Right ventricle myocardium inferior (tissue), 1 donor: ENCODE data around the gene KRT13. TPM values are rescaled to one million over a fixed set of nuclear protein-coding genes. Genes with fewer than 3 reads are reported as not detected.

Source experiments
- ATAC-seq: fragments of 200-7000 bp; cut with Tn5 transposase; one replicate; pipeline ENCODE4 v1.9.1; 2020; ENCODE audit warnings: mild to moderate bottlenecking, moderate library complexity
- DNase-seq: peaks from one replicate; pipeline ENCODE4 v3.0.0; 2021; ENCODE audit errors: missing footprints
- intact Hi-C: fragments of 100-400 bp; cut with DNase I; formaldehyde crosslinking; loops from one replicate; pipeline ENCODE4 v1.11.0; 2022
- total RNA-seq: library from RNA; stranded (reverse); fragmentation: NEBNext Ultra II Directional; extraction: Animal tissue kit (Norgen Biotek cat#: 25700); gene quantifications from one replicate; pipeline ENCODE4 v1.2.1, GENCODE V29; 2021
- donor health status: DM: no; HTN: yes; CAD: no; lungs with severe emphysema.

The KRT13 gene
- total RNA-seq, 1 donor from 2014 or later, result not detected

- peak; percentile 47 for ATAC-seq
- intact Hi-C loops, result loop anchor here (10.0 kb wide), 1 partner anchor 80 kb away; no protein-coding TSS in a partner anchor
- DNase-seq, result no peak
Measured at GRCh38 chr17:41484920-41485904, 20.2 kb downstream of the KRT13 start.

- intact Hi-C loops, result loop anchor here (10.0 kb wide), 1 partner anchor 79 kb away; no protein-coding TSS in a partner anchor
- DNase-seq (no peak), ATAC-seq (no peak)
Measured at GRCh38 chr17:41483991-41484826, 21.2 kb downstream of the KRT13 start.

- ATAC-seq, result no peak
- intact Hi-C loops, result loop anchor here (10.0 kb wide), 1 partner anchor 79 kb away; no protein-coding TSS in a partner anchor
- no peak for DNase-seq
Measured at GRCh38 chr17:41483531-41483930, 21.9 kb downstream of the KRT13 start.

- ATAC-seq, result no peak
- intact Hi-C loops, result loop anchor here (10.0 kb wide), 1 partner anchor 76 kb away; no protein-coding TSS in a partner anchor
- DNase-seq, result no peak
Measured at GRCh38 chr17:41481036-41481435, 24.4 kb downstream of the KRT13 start, which contains the start of gene KRT35. Gene KRT35 (minus strand): TSS chr17:41481151. CDS start chr17:41481097, 54 bp downstream.

GRCh38 chr17:41480581-41480980, 24.8 kb downstream of the KRT13 start:
- intact Hi-C loops, result loop anchor here (10.0 kb wide), 1 partner anchor 76 kb away; no protein-coding TSS in a partner anchor
- no peak for DNase-seq
- no peak for ATAC-seq

GRCh38 chr17:41480136-41480535, 25.3 kb downstream of the KRT13 start:
- ATAC-seq, result no peak
- no peak for DNase-seq
- intact Hi-C loops, result loop anchor here (10.0 kb wide), 1 partner anchor 75 kb away; no protein-coding TSS in a partner anchor

- intact Hi-C loops, result no loop called here
- DNase-seq, result no peak
- ATAC-seq, result no peak
Measured at GRCh38 chr17:41478237-41478636, 27.2 kb downstream of the KRT13 start.

- no peak for DNase-seq
Measured at GRCh38 chr17:41476866-41477815, 28.3 kb downstream of the KRT13 start.

GRCh38 chr17:41475421-41475820, 30.0 kb downstream of the KRT13 start:
- intact Hi-C loops, result no loop called here
- ATAC-seq, result no peak
- no peak for DNase-seq

More at GRCh38 chr17:41476866-41477815, 28.3 kb downstream of the KRT13 start:
- intact Hi-C loops, result no loop called here
- ATAC-seq, result no peak

- DNase-seq, result no peak
- intact Hi-C loops, result no loop called here
- peak; percentile 80 for ATAC-seq
Measured at GRCh38 chr17:41474863-41475262, 30.5 kb downstream of the KRT13 start.

GRCh38 chr17:41468346-41468745, 37.1 kb downstream of the KRT13 start:
- intact Hi-C loops, result loop anchor here (10.0 kb wide), 1 partner anchor 164 kb away; the partner anchor contains the start of genes KRTAP16-1 and KRTAP29-1
- ATAC-seq (no peak), DNase-seq (no peak)

GRCh38 chr17:41467561-41467960, 37.9 kb downstream of the KRT13 start:
- intact Hi-C loops, result loop anchor here (10.0 kb wide), 1 partner anchor 163 kb away; the partner anchor contains the start of genes KRTAP16-1 and KRTAP29-1
- ATAC-seq (no peak), DNase-seq (no peak)

GRCh38 chr17:41466988-41467387, 38.4 kb downstream of the KRT13 start, which contains the start of gene KRT32:
Gene KRT32 (minus strand): TSS chr17:41467386. CDS start chr17:41467325, 61 bp downstream.
- DNase-seq (no peak), ATAC-seq (no peak)
- intact Hi-C loops, result loop anchor here (10.0 kb wide), 1 partner anchor 162 kb away; the partner anchor contains the start of genes KRTAP16-1 and KRTAP29-1

- intact Hi-C loops, result loop anchor here (10.0 kb wide), 1 partner anchor 160 kb away; the partner anchor contains the start of genes KRTAP16-1 and KRTAP29-1
- DNase-seq (no peak), ATAC-seq (peak; percentile 93)
Measured at GRCh38 chr17:41464682-41465081, 40.7 kb downstream of the KRT13 start.

GRCh38 chr17:41464173-41464572, 41.2 kb downstream of the KRT13 start:
- intact Hi-C loops, result loop anchor here (10.0 kb wide), 1 partner anchor 159 kb away; the partner anchor contains the start of genes KRTAP16-1 and KRTAP29-1
- ATAC-seq, result no peak
- no peak for DNase-seq

GRCh38 chr17:41463746-41464145, 41.7 kb downstream of the KRT13 start:
- ATAC-seq (no peak), DNase-seq (no peak)
- intact Hi-C loops, result loop anchor here (10.0 kb wide), 1 partner anchor 159 kb away; the partner anchor contains the start of genes KRTAP16-1 and KRTAP29-1

GRCh38 chr17:41462705-41463104, 42.7 kb downstream of the KRT13 start:
- DNase-seq (no peak), ATAC-seq (no peak)
- intact Hi-C loops, result loop anchor here (10.0 kb wide), 1 partner anchor 158 kb away; the partner anchor contains the start of genes KRTAP16-1 and KRTAP29-1
